ENCODE measurements around the gene DHRSX.
"Not testable (repeated sequence)": the region's sequence is repeated elsewhere in the genome, so short reads cannot be mapped to it uniquely, and the experiment has no call there.

Gene DHRSX

DNA sequence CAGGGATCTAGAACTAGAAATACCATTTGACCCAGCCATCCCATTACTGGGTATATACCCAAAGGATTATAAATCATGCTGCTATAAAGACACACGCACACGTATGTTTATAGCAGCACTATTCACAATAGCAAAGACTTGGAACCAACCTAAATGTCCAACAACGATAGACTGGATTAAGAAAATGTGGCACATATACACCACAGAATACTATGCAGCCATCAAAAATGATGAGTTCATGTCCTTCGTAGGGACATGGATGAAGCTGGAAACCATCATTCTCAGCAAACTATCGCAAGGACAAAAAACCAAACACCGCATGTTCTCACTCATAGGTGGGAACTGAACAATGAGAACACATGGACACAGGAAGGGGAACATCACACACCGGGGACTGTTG is 81.4 kb downstream of the DHRSX start:
- DNase-seq, result not testable (repeated sequence)

DNA sequence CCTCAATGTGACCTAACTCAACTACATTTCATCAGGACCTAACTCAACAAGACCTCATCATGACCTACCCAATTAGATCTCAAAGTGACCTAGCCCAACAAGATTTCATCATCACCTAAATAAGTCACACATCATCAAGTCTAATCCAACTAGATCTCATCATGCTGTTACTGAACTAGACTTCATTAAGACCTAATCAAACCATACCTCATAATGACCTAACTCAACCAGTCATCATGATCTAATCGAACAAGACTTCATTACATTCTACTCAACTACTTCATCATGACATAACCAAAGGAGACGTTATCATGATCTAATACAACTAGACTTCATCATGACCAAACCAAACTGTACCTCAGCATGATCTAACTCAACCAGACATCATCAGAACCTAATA is 82.8 kb downstream of the DHRSX start:
- DNase-seq, result no peak

DNA sequence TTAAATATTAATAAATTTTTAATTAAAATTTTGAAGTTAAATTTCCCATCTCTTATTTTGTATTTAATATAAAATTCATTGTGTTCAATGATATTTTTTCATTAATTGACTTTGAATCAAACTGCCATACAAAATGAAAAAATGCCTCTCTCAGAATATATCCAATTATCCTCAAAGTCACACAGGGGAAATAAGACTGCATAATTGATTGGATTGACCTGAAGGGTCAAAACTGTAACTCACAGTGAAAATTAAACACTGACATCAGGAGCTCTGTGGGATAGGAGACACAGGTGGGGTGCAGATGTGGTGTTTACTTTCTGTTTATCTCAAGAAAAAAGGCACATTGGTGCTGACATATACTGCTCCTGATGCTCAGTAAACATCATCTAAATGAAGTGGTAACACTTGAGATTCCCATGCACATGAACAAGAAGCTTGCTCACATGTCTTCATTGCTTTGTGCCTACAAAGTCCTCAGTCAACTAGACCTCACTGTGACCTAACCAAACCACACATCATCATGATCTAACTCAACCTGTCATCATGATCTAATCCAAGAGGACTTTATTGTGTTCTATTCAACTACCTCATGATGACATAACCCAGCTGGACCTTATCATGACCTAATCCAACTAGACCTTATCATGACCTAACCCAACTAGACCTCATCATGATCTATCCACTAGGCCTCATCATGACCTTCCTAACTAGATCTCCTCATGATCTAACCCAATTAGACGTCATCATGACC is 83.7 kb downstream of the DHRSX start:
- DNase-seq, result no peak

DNA sequence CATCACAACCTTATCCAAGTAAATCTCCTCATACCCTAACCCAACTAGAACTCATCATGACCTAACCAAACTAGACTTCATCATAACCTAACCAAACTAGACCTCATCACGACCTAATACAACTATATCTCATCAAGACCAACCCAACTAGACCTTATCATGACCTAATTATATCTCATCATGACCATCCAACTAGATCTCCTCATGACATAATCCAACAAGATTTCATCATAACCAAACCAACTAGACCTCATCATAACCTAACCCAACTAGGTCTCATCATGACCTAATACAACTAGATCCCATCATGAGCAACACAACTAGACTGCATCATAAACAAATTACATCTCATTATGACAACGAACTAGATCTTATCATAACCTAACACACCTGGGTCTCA is 86.4 kb downstream of the DHRSX start:
- DNase-seq, result no peak

DNA sequence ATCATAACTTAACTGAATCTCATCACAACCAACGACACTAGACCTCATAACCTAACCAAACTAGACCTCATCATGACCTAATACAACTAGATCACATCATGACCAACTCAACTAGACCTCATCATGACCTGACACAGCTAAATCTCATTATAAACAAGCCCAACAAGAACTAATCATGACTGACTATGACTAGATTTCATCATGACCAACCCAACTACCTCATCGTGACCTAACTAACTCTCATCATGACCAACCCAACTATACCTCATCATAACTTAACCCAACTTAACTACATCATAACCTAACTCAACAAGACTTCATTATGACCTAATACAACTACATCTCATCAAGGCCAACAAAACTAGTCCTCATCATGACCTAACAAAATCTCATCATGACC is 86.8 kb downstream of the DHRSX start:
- DNase-seq, result no peak

DNA sequence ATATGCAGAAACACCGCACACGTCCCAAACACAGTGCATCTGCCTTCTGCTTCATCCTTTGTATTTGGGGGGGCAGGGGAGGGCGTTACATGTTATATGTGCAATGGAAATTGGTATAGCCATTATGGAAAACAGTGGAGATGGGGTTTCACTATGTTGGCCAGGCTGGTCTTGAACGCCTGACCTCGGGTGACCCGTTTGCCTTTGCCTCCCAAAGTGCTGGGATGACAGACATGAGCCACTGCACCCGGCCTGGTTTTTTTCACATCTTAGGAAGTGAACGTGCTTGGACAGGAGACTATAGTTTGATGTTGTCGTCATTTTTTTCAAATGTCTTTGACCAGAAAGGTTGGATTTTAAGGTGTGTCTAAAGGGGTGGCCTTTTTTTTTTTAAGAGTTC is 88.6 kb downstream of the DHRSX start:
- no peak for DNase-seq

DNA sequence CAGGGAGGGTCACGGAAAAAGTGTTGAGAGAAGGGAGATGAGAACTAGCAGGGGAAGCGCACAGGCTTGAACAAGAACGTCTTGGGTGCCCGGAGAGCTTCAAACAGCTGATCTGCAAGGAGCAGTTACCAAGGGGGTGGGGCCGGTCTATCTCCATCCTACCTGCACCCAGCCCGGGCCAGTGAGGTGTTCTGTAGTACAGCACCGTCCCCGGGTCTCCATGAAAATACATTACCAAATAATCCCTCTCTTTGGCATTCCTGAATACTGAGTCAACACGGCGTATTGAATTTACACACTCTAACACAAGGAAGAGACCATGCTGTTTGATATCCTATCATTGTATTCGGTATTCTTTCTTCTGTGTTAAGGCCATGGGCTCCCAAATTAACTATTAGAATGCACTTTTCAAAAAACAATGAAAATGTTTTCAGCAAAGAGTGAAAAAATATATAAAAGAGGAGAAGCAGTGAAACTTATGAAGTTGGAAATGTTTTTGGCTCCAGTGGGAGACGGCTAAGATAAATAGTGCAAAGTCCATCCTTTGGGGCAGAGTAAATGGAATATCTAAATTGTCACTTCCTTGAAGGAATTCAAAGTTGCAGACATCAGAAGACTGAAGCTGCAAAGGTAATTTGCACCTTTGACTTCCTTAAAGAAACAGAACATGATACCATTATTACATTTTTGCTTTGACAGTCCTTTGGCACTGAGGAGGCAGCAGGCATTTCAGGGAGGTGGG is 90.3 kb downstream of the DHRSX start:
- no peak for DNase-seq

DNA sequence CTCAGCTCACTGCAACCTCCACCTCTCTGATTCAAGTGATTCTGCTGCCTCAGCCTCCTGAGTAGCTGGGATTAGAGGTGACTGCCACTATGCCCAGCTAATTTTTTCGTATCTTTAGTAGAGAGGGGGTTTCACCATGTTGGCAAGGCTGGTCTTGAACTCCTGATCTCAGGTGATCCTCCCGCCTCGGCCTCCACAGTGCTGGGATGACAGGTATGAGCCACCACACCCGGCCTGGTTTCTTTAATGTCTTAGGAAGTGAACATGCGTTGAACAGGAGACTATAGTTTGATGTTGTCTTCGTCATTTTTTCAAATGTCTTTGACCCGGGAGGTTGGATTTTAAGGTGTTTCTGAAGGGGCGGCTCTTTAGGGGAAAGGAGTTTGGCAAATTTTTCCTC is 91.0 kb downstream of the DHRSX start:
- DNase-seq, result no peak

DNA sequence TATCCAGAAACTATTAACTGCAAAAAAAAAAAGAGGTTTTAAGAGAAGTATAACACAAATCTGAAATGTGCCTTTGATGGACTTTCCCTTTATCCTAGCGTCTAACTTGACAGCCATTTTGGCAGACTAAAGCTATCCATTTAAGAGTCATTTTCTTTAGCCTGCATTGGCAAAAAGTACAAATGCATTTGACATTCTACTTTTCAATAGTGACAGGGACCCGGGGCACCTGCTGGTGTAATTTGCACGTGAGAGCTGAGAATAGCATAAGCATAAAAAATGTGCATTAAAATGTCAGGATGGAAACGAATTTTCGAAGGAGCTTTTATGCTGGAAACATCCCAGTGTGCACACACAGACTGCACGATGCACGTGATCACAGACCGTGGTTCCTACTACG is 91.9 kb downstream of the DHRSX start:
- no peak for DNase-seq

DNA sequence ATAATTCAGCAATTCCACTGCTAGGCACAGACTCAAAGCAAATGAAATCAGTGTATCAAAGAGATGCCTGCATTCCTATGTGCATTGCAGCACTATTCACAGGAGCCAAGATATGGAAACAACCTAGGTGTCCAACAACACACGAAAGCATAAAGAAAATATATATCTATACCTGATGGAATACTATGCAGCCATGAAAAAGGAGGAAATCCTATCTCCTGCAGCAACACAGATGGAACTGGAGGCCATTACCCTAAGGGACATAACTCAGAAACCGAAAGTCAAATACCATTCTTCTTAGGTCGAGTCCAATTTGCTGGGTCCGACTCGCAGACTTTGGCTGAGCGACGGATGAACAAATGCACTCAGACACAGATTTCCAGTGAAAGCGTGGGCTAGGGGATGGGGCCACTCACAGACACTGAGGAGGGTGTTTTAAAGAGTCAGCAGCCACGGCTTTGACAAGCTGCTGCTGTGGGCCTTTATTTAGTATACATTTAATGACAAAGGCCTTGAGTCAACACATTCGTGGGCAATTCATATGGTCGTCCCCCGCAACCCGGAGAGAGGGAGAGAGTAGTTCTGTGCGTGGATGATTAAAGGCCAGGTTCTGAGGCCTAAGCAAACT is 93.8 kb downstream of the DHRSX start:
- DNase-seq, result no peak

DNA sequence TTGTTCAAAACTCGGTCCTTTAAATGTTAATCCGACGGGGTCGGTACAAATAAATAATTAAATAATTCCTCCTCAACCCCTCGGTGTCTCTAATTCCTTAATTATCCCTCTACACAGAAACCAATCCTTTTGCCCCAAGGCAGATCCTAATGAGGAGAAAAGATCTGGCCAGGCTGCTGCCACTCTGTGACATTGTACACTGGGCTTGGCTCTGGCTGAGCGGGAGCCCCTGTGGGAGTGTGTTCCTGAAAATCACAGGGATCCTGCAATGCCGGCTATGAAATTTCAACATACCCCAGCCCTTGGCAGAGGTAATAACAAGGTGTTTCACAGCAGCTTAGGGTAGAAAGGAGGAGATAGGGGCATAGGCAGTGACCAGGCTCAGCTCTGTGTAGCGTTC is 96.0 kb downstream of the DHRSX start:
- DNase-seq, result no peak

DNA sequence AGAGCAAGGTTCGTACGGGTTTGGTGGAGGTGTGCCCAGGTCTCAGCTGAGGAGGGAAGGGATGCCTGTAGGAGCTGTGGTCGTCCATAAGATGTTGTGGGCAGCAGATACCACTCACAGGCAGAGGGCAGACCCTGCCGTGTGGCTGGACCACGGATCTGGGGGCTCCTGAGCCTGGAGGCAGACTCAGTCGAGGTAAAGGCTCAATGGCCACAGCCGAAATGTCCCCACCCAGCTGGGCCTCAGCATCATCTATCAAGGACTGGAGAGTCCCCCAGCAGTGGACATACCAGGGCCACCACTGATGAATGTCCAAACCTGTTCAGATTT is 98.5 kb downstream of the DHRSX start:
- DNase-seq, result no peak

DNA sequence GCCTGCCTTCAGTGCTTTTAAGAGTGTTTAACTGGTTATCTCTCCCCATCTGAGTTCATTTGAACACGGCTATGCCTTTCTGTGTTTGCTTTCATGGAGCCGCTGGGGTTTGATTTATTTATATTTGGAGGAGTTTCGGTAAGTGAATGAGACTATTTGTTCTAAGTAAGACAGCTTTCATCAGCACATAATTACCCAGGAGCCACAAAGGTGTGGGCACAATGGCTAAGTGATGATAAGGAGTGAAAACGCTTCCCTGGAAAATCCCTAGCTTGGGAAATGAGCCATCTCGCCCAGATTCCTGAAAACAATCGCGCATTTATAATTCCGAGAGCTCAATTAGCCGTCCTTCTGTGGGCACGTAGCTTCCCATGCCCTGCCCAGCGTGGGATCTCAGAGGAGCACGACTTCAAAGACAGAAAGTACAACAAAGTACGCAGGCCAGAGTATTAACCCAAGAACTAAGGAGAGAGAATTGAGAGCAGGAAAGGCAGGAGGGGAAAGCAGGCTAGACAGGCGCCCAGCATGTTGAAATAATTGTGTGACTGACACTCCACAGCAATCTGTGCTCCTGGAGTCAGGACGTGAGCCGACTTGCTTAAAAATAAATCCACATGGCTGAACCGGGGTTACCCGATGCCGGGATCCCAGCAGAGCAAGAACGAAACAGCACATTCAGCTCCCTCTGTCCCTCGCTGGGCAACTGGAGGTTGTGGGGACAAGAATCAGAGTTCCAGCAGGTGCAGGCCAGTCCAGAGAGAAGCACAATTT is 99.0 kb downstream of the DHRSX start:
- no peak for DNase-seq

DNA sequence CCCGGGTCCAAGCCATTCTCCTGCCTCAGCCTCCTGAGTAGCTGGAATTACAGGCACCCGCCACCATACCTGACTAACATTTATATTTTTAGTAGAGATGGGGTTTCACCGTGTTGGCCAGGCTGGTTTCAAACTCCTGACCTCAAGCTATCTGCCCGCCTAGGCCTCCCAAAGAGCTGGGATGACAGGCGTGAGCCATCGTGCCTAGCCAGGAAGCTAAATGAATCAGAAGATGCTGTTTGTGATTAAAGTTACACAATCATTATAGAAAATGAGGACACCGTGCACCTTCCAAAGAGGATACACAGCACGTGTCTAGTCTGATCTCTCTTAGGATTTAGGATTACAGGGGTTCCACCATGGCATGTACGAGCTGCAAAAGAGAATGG is 99.6 kb downstream of the DHRSX start:
- DNase-seq, result no peak

DNA sequence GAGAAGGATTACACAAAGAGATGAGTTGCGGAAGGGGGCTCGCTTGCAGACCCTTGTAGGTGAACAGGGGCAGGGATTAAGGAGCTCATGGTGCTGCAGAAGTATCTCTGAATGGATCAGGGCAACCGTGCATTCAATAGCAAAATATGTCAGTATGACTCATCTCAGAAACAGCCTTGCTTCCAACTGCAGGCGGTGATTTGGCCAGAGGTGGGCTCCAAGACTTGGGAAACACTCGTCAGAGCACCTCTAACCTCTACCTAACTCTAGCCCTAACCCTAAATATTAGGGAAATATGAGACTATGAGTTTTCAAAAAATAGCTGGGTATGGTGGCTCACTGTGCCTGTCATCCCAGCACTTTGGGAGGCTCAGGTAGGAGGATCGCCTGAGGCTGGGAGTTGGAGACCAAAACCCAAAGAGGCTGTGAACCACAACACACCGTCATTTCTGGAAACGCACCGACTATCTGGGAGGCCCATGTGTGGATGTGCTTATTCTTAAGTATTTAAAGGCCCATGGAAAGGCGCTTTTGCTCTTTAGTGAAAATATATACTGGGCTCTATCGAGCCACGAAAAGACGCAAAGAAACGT is 102.6 kb downstream of the DHRSX start:
- DNase-seq, result no peak

DNA sequence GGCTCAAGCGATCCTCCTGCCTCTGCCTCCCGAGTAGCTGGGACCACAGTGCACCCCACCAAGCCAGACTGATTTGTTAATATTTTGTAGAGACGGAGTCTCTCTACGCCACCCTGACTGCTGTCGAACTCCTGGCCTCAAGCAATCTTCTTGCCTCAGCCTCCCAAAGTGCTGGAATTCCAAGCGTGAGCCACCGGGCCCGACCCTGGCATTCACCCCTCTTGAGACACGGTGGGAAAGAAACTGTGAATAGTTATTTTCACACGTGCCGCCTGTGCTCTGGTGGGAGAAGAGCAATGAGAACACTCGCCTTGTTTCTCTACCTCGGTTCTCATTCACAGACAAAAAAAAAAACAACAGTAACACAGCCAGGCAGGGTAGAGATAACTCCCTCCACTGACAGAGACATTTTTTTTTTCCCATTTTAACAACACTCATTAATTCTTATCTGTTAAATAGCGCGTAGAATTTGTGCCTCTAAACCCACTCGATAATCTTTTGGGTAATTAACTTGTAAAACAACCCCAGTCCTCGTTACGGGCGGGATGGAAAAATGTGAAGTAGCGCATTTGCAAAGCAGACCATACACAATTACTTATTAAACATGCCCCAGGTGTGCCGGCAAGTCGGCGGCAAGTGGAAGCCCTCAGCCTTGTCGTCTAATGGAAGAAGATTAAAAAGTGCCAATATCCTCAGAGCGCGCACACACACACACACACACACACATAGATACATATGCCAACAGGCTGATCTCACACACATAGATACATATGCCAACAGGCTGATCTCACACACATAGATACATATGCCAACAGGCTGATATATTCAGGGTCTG is 103.3 kb downstream of the DHRSX start:
- no peak for DNase-seq

DNA sequence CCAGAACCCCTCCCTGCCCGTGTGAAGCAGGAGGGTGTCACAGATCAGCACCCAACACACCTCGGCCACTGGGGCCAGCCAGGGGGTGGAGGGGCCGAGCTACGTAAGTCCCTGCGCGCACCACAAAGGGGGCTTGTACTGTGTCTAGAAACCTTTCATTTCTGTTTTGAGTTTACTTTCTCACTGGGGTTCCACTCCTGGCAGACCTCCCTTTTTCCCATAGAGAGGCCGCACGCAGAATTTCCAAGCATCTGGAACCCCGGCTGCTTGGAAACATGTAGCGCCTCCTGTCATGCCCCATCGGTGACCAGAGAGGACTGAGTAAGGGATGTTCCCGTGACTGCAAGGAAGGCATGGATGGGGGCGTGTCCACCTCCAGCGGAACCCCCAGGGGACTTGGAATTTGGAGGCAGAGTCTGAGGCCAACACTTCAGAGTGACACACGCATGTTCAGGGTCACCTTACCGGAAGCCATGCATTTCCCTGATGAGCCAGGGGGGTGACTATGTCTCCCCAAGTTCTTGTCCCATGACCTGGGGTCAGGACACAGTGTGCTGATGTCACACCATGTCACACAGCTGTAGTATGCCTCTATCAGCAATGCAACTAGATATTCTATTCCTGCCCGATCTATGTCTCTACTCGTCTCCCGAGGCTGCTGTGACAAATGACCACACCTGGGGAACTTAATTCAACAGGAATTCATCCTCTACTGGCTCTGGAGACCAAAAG is 105.3 kb downstream of the DHRSX start:
- no peak for DNase-seq

DNA sequence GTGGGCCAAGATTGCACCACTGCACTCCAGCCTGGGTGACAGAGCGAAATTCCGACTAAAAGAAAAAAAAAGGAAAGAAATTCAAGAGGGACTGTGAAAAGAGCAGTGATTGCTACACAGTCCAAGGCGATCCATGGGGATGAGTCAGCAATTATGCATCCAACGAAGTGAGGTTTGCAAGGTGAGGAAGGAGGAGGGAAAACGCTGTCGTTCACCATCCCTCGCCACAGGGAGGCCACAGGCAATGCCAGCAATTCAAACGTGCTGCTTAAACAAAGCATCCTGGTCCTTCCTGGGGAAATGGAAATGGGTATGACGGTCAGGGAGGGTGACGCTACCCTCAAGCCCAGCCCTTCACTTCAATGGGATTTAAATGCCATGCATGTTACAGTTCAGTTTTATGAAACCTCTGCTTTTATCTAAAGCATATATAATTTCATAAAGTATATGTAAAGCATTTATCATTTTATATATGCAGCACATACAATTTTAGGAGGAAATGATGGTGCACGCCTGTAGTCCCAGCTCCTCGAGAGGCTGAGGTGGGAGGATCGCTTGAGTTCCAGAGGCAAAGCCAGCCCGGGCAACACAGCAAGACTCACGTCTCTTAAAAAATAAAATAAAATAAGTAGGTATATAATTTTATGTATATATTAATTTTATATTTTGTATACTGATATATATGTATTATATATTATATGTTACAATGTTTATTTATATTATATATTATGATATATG is 108.7 kb downstream of the DHRSX start:
- no peak for DNase-seq

DNA sequence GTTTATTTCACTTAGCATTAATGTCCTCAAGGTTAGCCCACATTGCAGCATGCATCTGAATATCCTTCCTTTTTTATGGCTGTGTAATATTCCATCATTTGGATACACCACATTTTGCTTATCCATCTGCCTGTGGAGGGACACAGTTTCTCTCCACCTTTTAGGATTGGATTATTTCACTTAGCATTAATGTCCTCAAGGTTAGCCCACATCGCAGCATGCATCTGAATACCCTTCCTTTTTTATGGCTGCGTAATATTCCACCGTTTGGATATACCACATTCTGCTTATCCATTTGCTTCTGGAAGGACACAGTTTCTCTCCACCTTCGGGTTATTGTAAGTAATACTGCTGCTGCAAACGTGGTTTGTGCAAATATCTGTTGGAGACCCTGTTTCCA is 110.0 kb downstream of the DHRSX start:
- no peak for DNase-seq

DNA sequence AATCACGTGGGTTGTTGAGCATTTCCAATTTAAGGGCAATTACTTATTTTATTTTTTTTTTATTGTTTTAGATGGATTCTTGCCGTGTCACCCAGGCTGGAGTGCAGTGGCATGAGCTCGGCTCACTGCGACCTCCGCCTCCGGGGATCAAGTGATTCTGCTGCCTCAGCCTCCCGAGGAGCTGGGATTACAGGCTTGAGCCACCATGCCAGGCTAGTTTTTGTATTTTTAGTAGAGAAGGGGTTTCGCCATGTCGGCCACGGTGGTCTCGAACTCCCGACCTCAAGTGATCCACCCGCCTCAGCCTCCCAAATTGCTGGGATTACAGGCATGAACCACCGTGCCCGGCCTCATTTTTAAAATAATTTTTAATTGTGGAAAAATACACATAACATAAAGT is 111.0 kb downstream of the DHRSX start:
- not testable (repeated sequence) for DNase-seq

DNA sequence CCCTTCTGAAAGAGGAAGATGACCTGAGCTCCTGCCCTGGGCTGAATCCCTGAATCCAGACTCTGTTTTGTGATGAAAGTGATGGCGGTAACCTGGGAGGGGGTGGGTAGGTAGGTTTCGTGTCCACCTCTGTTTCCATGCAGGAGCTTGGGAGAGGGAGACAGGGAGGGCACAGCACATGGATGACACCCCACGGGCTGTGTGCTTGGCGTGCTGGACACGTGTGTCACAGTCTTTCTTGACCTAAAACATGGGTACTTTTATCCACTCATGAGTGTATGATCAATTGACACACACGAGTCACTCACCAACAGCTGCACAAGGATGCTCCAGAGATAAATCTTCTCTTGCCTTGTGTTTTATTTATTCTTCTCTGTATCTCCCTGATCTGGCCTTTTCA is 111.5 kb downstream of the DHRSX start:
- DNase-seq, result no peak
